Tongue (tissue), 2 donors: Measurements from ENCODE around the gene ADRA2C. TPM values are rescaled to one million over a fixed set of nuclear protein-coding genes. Genes with fewer than 3 reads are reported as not detected.

Source experiments
- DNase-seq: peaks from one replicate; pipeline ENCODE4 v3.0.0-alpha.2; 2015
- total RNA-seq: library from RNA; depleted of rRNA; stranded (reverse); fragments of >200 nt; gene quantifications from one replicate; pipeline ENCODE4 v1.2.3, GENCODE V29; 2014

Gene ADRA2C
- total RNA-seq, 1 donor from 2014 or later = 0.92 TPM

DNA sequence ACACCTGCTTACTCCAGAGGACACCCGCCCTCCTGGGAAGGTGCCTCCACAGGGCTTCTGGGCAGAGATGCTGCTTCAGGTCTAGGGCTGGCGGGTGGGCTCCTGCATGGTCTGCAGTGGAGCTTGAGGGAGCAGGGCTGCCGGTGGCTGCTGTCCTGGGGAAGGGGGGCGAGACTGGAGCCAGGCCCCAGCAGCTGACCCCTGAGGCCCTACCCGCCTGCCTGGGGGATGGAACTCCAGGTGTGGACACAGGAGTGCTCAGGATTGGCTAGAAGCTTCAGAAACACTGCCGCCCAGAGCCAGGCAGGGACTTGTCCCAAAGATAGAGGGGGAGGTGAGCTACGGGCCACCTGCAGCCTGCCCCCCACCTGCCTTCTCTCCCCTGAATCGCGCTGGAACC lies 33.0 kb upstream of the ADRA2C start:
- no peak for DNase-seq

DNA sequence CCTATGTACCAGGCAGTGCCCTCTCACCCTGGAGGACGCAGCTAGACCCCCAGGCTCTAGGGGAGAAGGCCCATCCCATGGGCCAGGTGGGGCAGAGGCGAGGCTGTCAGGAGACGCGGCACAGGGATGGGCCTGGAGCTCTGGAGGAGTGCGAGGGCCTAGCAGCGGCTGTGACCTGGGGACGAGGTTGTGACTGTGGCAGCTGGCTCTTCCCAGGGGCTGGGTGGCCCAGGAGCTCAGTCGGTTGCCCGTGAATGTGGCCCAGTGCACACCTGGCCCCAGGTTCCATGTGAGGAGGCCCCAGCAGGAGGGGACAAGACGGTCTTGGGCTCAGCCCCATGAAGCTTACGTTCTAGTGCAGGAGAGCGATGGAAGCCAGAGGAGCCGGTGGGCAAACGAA lies 31.0 kb upstream of the ADRA2C start:
- no peak for DNase-seq

DNA sequence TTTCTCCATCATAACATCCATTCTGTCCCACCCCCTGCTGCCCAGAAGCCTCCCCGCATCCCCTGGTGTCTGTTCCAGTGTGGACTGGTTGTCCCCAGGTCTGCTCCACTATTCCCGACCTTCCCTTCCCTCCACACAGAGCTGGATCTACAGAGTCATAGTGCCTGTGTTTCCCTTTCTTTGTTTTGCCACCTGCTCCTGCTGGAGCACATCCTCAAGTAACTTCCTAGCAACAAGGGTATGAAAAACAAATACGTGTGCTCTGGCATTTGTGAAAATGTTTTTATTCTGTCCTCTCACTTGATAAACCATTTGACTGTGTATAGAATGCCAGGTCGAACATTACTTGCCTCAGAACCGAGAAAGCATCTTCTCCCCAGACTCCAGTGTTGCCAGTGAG lies 29.9 kb upstream of the ADRA2C start:
- DNase-seq = no peak

DNA sequence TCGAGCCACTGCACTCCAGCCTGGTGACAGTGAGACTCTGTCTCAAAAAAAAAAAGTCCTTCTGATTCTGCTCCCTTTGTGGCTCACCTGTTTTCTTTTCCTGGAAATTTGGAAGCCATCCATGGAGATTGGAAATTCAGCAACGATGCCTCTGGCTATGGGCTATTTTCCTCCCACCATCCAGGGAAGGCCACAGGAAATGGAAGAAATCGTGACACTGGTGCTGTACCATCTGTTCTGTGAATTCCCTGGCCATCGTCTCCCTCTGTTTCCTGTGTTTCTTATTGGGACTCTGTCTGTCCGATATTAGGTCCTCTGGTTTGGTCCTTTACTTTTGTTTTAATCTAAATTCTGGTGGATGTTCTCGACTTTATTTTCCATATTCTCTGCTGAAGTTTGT lies 29.4 kb upstream of the ADRA2C start:
- no peak for DNase-seq

DNA sequence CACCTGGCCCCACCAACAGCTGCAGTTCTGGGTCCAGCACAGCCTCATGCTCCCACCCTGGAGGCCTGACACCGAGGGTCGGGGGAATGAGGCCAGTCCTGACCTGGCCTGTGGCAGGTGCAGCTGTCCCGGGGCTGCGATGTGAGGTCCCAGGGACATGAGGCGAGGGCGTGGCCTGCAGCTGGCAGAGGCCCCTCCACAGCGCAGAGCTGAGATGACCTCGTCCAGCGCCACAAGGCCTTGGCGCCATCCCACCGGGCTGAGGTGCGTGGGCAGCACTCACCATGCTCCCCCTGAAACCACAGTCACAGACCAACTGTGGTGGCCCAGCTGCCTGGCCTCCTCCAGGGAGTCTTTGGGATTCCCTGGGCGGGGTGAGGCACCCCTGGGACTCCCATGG lies 26.6 kb upstream of the ADRA2C start:
- no peak for DNase-seq

DNA sequence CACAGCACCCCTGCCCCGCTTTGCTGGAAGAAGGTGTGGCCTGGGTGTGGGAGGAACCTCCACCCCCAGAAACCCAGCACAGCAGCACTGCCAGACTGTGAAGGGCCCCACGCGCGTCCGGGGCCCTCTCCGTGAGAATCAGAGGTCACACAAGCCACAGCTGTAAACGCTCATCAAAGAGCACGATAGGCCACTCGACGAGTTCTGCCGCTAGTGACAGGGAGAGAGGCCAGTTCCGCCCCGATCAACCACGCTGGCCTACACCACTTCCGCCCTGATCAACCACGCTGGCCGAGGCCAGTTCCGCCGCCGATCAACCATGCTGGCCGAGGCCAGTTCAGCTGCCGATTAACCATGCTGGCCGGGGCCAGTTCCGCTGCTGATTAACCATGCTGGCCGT lies 25.9 kb upstream of the ADRA2C start:
- DNase-seq = no peak

DNA sequence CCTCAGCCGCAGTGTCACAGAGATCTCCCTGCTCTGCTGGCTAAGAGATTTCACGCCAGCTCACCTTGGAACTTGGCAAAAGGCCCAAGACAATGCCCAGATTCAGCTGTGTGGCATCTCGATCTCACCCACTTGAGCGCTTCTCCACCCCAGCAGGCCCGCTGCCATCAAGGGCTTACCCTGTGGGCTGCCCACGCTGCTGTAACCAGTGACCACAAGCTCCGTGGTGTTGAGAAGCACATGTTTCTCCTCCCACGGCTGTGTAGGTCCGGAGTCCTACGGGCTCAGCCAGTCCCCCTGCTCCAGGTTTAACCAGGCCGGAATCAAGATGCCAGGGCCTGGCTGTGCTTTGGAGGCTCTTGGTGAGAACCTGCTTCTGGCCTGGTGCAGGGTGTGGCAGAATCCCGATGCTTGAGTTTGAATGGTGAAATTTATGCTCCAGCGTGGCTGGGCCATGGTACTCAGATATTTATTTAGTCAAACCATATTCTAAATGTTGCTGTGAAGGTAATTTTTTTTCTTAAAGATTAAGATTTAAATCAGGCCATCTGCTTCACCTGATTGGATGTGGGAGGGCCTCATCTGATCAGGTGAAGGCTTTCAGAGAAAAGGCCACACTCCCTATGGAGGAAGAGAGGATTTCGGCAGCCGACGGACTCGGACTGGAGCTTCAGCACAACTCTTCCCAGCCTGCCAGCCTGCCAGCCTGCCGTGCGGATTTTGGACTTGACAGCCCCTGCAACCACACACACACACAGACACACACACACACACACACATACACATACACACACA lies 24.8 kb upstream of the ADRA2C start:
- no peak for DNase-seq

DNA sequence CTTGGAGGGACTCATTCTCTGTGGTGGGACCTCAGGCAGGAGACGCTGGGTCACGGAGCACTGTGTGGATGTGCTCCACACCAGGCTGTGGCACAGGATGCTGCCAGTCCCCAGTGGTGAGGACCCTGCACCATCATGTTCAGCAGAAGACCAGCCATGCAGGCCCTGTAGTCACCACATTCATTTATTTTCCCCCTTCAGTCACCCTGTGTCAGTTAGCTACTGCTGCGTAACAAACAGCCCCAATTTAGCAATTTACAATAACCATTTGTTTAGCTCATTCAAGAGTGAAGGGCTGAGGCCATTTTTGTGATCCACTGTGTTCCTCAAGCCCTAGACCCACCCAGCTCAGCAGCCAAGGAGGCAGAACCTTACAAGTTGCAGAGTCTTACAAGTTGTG lies 23.6 kb upstream of the ADRA2C start:
- no peak for DNase-seq

DNA sequence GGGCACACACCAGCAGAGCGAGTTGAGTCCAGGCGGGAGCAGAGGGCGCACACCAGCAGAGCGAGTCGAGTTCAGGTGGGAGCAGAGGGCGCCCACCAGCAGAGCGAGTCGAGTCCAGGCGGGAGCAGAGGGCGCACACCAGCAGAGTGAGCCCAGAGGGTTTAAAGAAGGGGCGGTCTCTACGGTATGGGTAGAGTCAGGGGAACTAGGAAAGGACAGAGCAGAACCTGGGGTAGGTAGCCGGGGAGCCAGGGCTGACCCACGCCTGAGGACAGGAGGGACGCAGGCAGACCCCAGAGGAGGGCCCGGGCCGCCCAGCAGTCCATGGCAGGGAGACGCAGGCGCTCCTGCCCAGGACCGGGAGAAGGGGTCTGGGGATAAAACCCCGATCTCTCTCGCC lies 22.0 kb upstream of the ADRA2C start:
- no peak for DNase-seq

DNA sequence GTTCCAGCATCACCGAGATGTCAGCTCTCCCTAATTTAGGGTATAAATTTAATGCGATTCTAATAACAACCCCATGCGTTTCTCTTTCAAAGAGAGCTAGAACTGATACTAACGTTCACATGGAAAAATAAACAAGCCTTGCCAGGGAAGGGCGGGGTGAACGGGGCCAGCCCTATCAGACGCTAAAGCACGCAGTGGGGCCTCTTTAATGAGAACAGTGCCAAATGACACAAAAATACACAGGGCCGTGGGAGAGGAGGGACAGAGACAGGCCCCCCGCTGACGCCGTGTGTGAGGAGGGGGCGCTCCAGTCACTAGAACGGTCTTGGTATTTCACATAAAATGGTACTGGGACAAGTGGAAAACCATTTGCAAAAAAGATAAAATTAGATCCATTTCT lies 21.3 kb upstream of the ADRA2C start:
- DNase-seq = no peak

DNA sequence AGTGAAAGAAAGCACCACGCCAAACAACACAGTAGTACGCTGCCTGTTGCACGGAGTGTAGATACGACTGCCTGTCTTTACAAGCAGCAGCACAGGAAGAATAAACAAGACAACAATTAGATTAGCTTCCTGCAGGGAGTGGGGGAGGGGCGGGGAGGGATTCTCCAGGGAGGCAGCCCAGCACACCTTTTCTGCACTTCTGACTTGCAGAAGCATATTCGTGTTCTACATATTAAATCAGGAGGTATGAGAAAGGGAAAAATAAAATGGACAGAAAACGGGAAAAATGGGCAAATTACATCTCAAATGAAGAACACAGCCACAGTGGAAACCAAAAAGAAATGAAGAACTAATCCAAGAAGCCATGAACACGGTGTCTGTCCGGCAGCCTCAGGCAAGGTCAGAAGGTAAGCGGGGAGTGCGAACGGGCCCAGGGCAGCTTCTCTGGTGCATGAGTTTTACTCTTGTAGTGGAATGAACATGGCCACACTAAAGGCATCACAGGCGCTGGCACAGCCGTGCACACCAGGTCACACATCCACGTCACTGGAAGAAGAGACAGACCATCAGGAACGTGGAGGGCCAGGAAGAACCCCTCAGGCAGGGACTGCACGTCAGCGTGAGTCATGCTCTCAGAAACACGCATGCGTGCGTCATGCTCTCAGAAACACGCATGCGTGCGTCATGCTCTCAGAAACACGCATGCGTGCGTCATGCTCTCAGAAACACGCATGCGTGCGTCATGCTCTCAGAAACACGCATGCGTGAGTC lies 20.1 kb upstream of the ADRA2C start:
- no peak for DNase-seq

DNA sequence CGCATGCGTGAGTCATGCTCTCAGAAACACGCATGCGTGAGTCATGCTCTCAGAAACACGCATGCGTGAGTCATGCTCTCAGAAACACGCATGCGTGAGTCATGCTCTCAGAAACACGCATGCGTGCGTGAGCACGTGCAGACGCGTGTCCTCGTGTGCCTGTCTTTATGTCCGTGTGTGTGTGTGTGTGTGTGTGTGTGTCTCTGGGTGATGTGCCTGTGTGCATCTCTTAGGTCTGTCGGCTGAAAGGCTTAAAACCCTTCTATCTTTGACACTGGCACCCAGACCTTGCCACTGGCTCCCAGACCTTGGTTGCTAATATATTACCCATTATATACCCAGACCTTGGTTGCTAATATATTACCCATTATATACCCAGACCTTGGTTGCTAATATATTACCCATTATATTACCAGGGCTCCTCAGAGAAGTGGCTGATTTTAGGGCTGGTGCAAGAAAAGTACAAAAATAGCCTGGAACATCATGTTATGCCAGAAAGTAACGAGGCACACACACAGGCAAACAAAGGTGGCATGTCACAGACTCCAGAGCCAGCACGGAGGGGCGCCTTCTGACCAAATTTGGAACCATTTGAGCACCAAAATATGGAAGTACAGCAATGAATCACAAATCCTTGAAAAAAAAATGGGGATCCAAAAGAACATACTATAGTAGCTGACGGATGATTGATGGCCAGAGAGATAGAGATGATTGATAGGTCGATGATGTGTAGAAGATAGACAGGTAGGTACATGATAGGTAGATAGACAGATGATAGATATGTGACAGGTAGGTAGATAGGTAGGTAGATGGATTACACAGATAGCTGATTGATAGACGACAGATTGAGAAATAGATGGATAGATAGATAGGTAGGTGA lies 19.2 kb upstream of the ADRA2C start:
- DNase-seq = no peak

DNA sequence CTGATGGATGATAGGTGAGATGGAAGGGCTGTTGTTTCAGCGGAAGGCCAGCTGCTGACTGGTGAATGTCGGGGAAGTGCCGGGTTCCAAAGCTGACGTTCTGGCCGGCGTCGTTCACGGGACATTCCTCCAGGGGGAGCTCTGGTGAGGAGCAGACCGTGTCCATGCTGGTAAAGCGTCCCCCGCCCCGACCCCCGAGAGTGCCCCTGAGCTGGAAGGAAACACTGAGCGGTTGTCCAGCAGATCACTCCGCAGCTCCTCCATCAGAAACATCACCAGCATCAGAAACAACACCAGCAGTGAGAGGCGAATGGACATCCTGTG lies 18.6 kb upstream of the ADRA2C start:
- DNase-seq = no peak

DNA sequence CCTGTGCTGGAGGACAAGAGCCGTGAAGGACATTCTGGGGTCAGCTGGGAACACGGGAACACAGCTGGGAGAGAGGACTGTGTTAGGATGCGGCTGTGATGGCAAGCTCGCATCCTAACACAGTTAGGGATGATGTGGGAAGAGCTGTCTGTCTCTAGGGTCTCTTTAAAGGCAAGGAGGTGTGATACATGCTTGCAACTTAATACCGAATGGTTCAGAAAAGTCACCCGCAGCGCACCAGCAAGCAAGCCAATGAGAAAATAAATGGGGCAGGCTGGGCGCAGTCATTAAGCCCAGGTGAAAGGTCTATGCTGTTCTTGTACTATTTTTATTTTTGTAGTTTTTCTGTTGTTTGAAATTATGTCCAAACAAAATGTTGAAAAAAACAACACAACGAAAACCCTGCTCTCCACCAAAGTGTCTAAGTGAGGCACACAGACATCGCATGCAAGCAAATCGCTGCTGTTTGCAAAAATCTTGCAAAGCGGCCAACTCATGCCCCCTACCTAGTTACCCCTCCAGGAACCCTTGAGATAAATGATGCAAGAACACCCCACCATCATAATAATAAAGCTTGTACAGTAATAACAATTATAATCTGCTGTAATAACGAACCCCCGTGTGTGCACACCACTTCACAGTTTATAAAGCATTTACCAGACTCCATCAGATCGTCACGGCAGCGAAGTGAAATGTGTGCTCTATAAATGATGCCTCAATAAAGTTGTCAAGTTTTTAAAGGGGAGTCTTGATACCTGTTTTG lies 17.9 kb upstream of the ADRA2C start:
- no peak for DNase-seq

DNA sequence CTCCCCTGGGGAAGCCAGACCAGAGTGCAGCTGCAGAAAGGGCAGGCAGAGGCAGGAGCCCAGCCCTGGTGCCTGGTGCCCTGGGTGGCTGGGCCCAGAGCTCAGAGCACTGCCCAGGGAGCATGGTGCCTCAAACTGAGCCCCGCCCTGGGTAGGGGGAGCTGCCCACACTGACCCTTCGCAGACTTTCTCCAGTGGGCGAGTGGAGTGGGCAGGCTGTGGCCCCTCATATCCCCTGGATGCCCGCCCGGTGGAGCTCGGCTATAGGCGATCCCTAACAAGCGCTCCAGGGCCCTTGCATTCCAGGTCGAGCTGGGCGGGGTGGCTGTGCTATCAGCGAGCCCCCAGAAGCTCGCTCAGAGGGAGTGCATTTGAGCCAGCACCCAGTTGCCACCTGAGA lies 17.1 kb upstream of the ADRA2C start:
- DNase-seq = no peak

DNA sequence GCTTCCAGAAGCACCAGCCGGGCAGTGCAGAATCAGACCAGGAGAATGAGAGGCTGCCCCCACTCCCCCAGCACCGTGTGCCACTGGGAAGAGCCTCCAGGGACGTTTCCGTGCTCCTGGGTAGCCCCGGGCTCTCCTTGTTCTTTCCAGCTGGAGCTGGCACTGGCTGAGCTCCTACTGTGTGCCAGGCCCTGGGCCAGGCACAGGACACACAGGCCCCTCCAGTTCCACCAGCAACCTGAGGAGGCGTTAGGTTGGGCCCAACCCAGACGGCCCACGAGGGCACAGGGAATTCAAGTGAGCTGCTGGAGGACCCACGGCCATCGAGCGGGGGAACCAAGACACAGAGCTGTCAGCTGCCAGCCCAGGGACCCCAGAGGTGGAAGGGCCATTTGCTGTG lies 15.9 kb upstream of the ADRA2C start:
- DNase-seq = no peak

DNA sequence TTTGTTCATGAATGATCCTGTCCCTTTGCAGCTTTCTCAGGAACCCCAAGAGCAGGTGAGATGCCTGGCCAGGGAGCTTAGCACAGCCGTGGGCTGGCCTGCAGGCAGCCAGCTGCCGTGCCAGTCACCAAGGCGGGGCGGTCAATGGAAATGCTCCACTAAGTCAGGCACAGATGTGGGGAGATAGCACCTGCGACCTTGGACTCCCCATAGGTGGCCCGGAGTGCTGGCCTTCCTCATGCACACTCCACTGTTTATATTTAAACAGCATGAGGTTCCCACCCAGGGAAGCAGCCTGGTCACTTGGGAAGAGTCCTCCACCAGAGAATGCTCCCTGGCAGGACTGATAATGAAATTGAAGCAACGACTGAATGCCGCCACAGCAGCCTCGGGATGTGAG lies 14.2 kb upstream of the ADRA2C start:
- DNase-seq = no peak

DNA sequence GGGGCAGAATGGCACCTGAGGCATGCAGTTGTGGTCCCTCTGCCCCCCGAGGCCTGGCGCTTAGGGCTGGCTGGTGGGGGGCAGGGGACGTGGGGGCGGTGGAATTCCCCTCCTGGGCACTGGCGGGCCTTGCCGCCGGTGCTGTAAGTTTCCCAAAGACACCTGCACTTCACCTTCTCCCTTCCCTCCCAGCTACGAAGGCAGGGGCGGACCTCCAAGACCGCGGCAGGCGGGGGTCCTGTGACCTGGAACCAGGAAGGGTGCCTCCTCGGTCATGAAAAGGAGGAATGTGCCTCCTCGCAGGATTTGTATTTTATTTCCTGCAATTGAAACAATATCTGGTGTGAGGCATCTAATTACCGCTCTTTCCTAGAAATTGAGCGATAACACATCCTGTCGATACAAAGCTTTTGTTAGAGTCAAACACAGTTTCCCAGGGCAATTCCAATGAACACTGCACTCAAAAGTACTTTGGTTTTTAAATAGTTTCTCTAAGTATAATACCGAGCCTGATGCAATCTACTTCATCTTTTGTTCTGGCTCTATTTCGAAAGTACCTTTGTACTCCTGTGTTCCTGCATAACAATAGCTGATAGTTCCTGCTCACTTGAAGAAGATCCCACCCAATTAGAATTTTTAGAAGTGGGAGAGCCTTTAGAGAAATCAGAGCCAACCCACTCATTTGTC lies 12.3 kb upstream of the ADRA2C start:
- DNase-seq = no peak

DNA sequence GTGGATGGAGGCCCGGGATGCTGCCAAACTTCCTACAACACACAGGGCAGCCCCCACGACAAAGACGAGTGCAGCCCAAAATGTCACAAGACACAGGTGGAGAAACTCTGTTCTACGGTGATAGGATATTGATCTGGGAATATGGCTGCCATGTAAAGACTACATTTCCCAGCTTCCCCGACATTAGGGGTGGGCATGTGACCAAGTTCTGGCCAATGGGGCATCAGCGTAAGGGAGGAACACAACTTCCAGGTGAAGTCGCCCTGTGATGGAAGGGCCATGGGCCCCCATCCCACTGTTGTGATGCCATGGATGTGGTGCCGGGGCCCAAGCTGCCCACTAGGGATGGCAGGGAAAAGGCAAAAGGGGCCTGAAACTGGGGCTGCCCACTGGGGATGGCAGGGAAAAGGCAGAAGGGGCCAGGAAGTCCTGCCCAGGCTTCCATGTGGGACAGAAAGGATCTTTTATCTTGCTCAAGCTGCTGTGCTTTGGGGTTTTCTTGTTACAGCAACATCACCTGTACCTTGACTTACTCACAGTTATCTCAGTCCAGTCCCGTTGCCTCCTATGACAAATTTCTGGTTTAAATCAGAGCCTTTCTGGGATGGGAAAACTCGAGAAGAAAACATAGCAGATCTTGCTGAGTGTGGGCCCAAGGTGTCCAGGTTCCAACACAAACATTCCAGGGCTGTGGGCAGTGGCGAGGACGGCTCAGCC lies 9.7 kb upstream of the ADRA2C start:
- DNase-seq = no peak

DNA sequence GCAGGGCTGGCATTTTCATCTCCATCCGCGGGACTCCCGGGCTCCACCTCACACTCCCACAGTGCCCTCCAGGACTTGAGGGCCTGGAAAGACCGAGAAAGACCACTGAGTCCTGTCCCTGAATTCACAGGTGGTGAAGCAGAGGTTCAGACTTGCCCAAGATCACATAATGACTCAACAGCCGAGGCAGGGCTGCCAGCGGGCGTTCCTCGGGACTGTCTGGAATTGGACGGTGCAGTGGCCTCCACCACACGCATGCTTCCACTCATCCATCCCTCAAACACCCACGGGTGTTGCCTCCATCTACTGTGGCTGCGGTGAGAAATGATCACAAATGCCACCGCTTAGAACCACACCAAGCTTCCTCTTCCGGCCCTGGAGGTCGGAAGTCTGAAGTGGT lies 6.9 kb upstream of the ADRA2C start:
- DNase-seq = no peak

DNA sequence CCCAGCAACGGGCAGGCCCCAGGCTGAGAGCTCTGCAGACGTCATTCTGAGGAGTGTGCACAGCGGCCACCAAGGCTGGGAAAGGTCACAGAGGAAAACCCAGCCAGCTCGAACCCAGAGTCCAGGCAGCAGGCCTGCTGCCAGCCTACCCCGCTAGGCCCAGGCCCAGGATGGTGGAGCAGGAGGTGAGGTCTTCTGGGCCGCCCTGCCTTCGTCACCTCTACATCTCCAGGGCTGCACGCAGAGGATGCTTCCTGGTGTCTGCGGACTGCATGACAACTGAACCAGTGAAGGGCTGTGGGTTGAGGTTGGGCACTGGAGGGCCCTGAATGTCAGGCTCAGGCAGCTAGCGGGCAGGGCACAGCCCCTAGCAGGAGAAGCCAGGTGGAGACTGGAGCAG lies 5.8 kb upstream of the ADRA2C start:
- DNase-seq = no peak
